Endothelial cell of umbilical vein (primary cell): Measurements from ENCODE around the gene ADARB2. TPM values are rescaled to one million over a fixed set of nuclear protein-coding genes. Genes with fewer than 3 reads are reported as not detected.

ENCODE experiments used
- BruUV-seq: library from RNA; stranded (reverse); fragments of 400-500 nt; replicated peaks from 2 replicates; lab custom pipeline; 2021; lab: Mats Ljungman, UMichigan
- CTCF ChIA-PET: fragments of 300-600, 350-600 bp; sonication (Branson Sonifier 250); formaldehyde crosslinking; loops from one replicate; lab custom pipeline; 2021; ENCODE audit warnings: antibody characterized with exemption, inconsistent platforms; lab: Charles Lee
- POLR2A ChIA-PET: fragments of 300-600, 350-600 bp; sonication (Branson Sonifier 250); formaldehyde crosslinking; loops from one replicate; lab custom pipeline; 2021; ENCODE audit warnings: antibody characterized with exemption, inconsistent platforms; lab: Charles Lee
- DNase-seq: peaks from one replicate; pipeline ENCODE4 v3.0.0-alpha.2; 2011; ENCODE audit warnings: low read depth, low spot score
- FAIRE-seq: peaks from 2 replicates; lab custom pipeline; 2011; peaks lifted over from hg19 to GRCh38; lab: Jason Lieb, UNC
- H2AFZ ChIP-seq: 2 replicates; pipeline ENCODE4 v1.6.0; 2012; ENCODE audit warnings: low read depth, low read length, control low read depth, inconsistent platforms
- H3K27ac ChIP-seq: 2 replicates; pipeline ENCODE4 v1.5.1; 2011; ENCODE audit warnings: low read depth, mild to moderate bottlenecking, control low read depth, low read length, moderate library complexity; ENCODE audit not compliant: insufficient read depth
- H3K27me3 ChIP-seq, 2 experiments: 2 replicates each; pipeline versions ENCODE4 v1.6.0 to v1.6.1; 2011; ENCODE audit warnings: low read length in 2 of 2, mixed read lengths in 1 of 2; ENCODE audit not compliant: control insufficient read depth in 2 of 2, insufficient read depth in 2 of 2
- H3K36me3 ChIP-seq, 2 experiments: 2 replicates in 1 of 2; 3 replicates in 1 of 2; pipeline ENCODE4 v1.5.1; 2011; ENCODE audit warnings: low read length in 2 of 2, mild to moderate bottlenecking in 1 of 2, moderate library complexity in 1 of 2; ENCODE audit not compliant: control insufficient read depth in 2 of 2, insufficient read depth in 2 of 2; ENCODE audit errors: extremely low read depth in 1 of 2
- H3K4me1 ChIP-seq: 3 replicates; pipeline ENCODE4 v1.5.1; 2011; ENCODE audit warnings: mild to moderate bottlenecking, low read length; ENCODE audit not compliant: control insufficient read depth, insufficient read depth; ENCODE audit errors: extremely low read depth
- H3K4me2 ChIP-seq: 2 replicates; pipeline ENCODE4 v1.6.1; 2011; ENCODE audit warnings: low read length, control low read depth, mixed read lengths; ENCODE audit not compliant: insufficient read depth
- H3K4me3 ChIP-seq, 3 experiments: fragments of 200-600 bp in 1 of 3; sonication (generic), shearing (Covaris generic) in 1 of 3; replicated peaks in 1 of 3; 2 replicates each; pipeline ENCODE4 v1.5.1; 2011 to 2016; ENCODE audit warnings: control low read depth in 3 of 3, low read length in 3 of 3, mild to moderate bottlenecking in 2 of 3, inconsistent platforms in 1 of 3, low read depth in 1 of 3, moderate library complexity in 1 of 3; ENCODE audit not compliant: insufficient read depth in 1 of 3
- H3K79me2 ChIP-seq: 2 replicates; pipeline ENCODE4 v1.6.0; 2012; ENCODE audit warnings: low read length, inconsistent platforms; ENCODE audit not compliant: control insufficient read depth, insufficient read depth
- H3K9ac ChIP-seq: replicated peaks from 2 replicates; pipeline ENCODE3; 2011; ENCODE audit warnings: low read length, control low read depth; ENCODE audit not compliant: insufficient read depth; ENCODE audit errors: extremely low read depth
- H3K9me1 ChIP-seq: replicated peaks from 3 replicates; pipeline ENCODE4 v1.6.0; 2011; ENCODE audit warnings: mild to moderate bottlenecking, low read length; ENCODE audit not compliant: control insufficient read depth, insufficient read depth; ENCODE audit errors: extremely low read depth
- H3K9me3 ChIP-seq: replicated peaks from 2 replicates; pipeline ENCODE4 v1.5.1; 2012; ENCODE audit warnings: low read length, inconsistent platforms; ENCODE audit not compliant: control insufficient read depth, insufficient read depth
- H4K20me1 ChIP-seq: replicated peaks from 2 replicates; pipeline ENCODE3; 2011; ENCODE audit warnings: mild to moderate bottlenecking, low read length; ENCODE audit not compliant: control insufficient read depth, insufficient read depth; ENCODE audit errors: extremely low read depth
- EZH2 ChIP-seq: IDR thresholded peaks from 2 replicates; pipeline ENCODE4 v1.6.1; 2012; ENCODE audit warnings: borderline replicate concordance, low read depth, mild to moderate bottlenecking, moderate library complexity, low read length, inconsistent platforms; ENCODE audit not compliant: severe bottlenecking
- FOS ChIP-seq: IDR thresholded peaks from 2 replicates; pipeline ENCODE4 v1.6.1; 2011; ENCODE audit warnings: mild to moderate bottlenecking, low read length, moderate library complexity, borderline replicate concordance; ENCODE audit not compliant: insufficient read depth
- GATA2 ChIP-seq: IDR thresholded peaks from 2 replicates; pipeline ENCODE4 v1.7.0; 2011; ENCODE audit warnings: low read depth, mild to moderate bottlenecking, moderate library complexity, mixed read lengths, low read length; ENCODE audit not compliant: insufficient read length, insufficient read depth
- JUN ChIP-seq: IDR thresholded peaks from 2 replicates; pipeline ENCODE4 v1.6.1; 2011; ENCODE audit warnings: borderline replicate concordance, low read depth; ENCODE audit not compliant: insufficient read length, insufficient read depth
- MYC ChIP-seq: IDR thresholded peaks from one replicate; pipeline ENCODE4 v1.6.1; 2011; ENCODE audit warnings: mild to moderate bottlenecking, low read depth, low read length
- POLR2A ChIP-seq: IDR thresholded peaks from 2 replicates; pipeline ENCODE4 v1.6.1; 2012; ENCODE audit warnings: low read depth, mild to moderate bottlenecking, control low read depth, low read length
- POLR2AphosphoS5 ChIP-seq: IDR thresholded peaks from 2 replicates; pipeline ENCODE4 v1.6.1; 2012; ENCODE audit warnings: low read depth, mild to moderate bottlenecking, control low read depth, low read length, moderate library complexity; ENCODE audit not compliant: insufficient read depth
- dilution Hi-C: fragments of 300-500 bp; cut with MboI; formaldehyde crosslinking; loops from one replicate; pipeline ENCODE4 v1.15.0; 2019; ENCODE audit warnings: low sequenced_read_pairs; ENCODE audit not compliant: extremely low pct_ligation_motif_present
- intact Hi-C: fragments of 100-400 bp; cut with micrococcal nuclease; formaldehyde crosslinking; loops from one replicate; pipeline ENCODE4 v1.10.0; 2022
- polyA plus RNA-seq, 4 experiments: library from polyadenylated mRNA; depleted of rRNA in 3 of 4; stranded (reverse) in 3 of 4; unstranded in 1 of 4; fragments of >200 nt; gene quantifications; 2 replicates each; pipeline versions ENCODE4 v1.2.1 to v1.2.3, GENCODE V29; 2011 to 2012; ENCODE audit warnings: missing spikeins in 1 of 4
- total RNA-seq: library from RNA; stranded (reverse); gene quantifications from 2 replicates; pipeline ENCODE4 v1.2.3, GENCODE V29; 2021
- TF ChIP-seq, protein P1 (sequence below), 2 donors: IDR thresholded peaks; 1 replicate in 1 of 2; 2 replicates in 1 of 2; pipeline ENCODE4 v1.5.1; 2011; ENCODE audit warnings: low read length in 2 of 2, mild to moderate bottlenecking in 2 of 2, moderate library complexity in 2 of 2, control low read depth in 1 of 2, inconsistent platforms in 1 of 2, low read depth in 1 of 2; ENCODE audit not compliant: insufficient read depth in 1 of 2; ENCODE audit errors: extremely low read depth in 1 of 2
- TF ChIP-seq, protein P2 (sequence below): IDR thresholded peaks from 2 replicates; pipeline ENCODE4 v1.6.1; 2011; ENCODE audit not compliant: insufficient read depth, insufficient read length

Gene ADARB2
- total and polyA plus RNA-seq, 2 donors (not counting 3 experiments of a cell fraction or from before 2014, with no cell fraction given) = not detected

DNA sequence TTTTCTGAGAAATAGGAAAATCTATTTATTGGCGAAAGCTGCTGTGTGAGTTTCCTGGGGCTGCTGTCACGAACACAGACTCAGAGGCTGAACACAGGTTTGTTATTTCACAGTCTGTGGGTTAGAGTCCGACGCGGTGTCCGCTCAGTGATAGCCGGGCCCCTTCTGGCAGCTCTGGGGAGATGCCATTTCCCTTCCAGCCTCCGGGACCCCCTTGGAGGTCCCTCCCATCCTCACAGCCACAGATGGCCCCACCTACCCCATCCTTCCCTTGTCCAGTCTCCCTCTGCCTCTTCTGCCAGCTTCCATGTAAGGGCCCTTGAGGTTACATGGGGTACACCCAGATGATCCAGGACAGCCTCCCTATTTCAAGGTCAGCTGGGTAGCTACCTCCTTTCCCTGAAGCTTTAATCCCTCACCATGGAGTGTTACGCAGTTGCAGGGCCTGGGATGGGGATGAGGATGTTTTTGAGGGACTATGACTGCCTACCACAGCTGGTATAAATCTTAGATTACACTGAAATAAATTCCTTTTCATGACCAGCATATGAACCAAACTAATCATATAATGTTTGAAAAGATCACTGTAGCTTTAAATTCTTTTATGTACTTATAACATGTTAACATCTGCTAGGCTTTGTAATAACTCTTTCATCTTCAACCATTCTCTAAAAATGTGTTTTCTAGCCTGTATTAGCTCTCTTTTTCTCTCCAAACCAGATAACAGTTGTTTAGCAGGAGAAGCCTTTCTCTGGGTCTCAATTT, 582.6 kb downstream of the ADARB2 start:
- H3K9ac ChIP-seq = no peak overlapping the region
- H3K27me3 ChIP-seq = no peaks in the 10 kb centered on the region
- no peaks in the 10 kb centered on the region for H3K9me3 ChIP-seq
- dilution Hi-C loops = no loop called here
- no peaks in the 10 kb centered on the region for H3K4me1 ChIP-seq
- POLR2A ChIA-PET = no interaction called here
- DNase-seq (no peak), FAIRE-seq (no peak)
- CTCF ChIA-PET = no interaction called here
- H3K9me1 ChIP-seq = no peaks in the 10 kb centered on the region
- H3K4me2 ChIP-seq = no peak overlapping the region
- no peak overlapping the region for H2AFZ ChIP-seq
- H4K20me1 ChIP-seq = no peaks in the 10 kb centered on the region
- intact Hi-C loops = no loop called here
- BruUV-seq = no TSS peak
- H3K27ac ChIP-seq = no peak overlapping the region
- no peak overlapping the region for H3K4me3 ChIP-seq
- H3K79me2 ChIP-seq = no peaks in the 10 kb centered on the region
- TF ChIP-seq, protein P1, sequence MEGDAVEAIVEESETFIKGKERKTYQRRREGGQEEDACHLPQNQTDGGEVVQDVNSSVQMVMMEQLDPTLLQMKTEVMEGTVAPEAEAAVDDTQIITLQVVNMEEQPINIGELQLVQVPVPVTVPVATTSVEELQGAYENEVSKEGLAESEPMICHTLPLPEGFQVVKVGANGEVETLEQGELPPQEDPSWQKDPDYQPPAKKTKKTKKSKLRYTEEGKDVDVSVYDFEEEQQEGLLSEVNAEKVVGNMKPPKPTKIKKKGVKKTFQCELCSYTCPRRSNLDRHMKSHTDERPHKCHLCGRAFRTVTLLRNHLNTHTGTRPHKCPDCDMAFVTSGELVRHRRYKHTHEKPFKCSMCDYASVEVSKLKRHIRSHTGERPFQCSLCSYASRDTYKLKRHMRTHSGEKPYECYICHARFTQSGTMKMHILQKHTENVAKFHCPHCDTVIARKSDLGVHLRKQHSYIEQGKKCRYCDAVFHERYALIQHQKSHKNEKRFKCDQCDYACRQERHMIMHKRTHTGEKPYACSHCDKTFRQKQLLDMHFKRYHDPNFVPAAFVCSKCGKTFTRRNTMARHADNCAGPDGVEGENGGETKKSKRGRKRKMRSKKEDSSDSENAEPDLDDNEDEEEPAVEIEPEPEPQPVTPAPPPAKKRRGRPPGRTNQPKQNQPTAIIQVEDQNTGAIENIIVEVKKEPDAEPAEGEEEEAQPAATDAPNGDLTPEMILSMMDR (IDR thresholded peaks at IDR 0.05; ENCODE audit: extremely low read depth in 1 of 2, insufficient read depth in 1 of 2, low read depth in 1 of 2, low read length in 2 of 2) = no peak
- TF ChIP-seq FOS (no peak), MYC (no peak), GATA2 (no peak), POLR2A (no peak), POLR2AphosphoS5 (no peak), EZH2 (no peak), JUN (no peak)
- TF ChIP-seq, protein P2, sequence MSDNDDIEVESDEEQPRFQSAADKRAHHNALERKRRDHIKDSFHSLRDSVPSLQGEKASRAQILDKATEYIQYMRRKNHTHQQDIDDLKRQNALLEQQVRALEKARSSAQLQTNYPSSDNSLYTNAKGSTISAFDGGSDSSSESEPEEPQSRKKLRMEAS = no peak
- no peaks in the 10 kb centered on the region for H3K36me3 ChIP-seq
